ENCODE data around the gene YAP1. TPM values are rescaled to one million over a fixed set of nuclear protein-coding genes. Genes with fewer than 3 reads are reported as not detected.

The YAP1 gene
- total and polyA plus RNA-seq, 8 donors, result 22.0 to 400 (median 64.4) TPM

GRCh38 chr11:102079625-102080024 lies 30.6 kb upstream of the YAP1 start:
- intact Hi-C loops (cut with DNase I; ENCODE audit: low total_unique reads), result no loop called here
- H3K9me3 ChIP-seq, result no peaks in the 10 kb centered on the region
- no peak for DNase-seq
- H3K27me3 ChIP-seq, result no peaks in the 10 kb centered on the region
- no peak for TF ChIP-seq EP300 (IDR thresholded peaks at IDR 0.05)
- no peak for TF ChIP-seq POLR2A (IDR thresholded peaks at IDR 0.05)
- TF ChIP-seq CTCF (IDR thresholded peaks at IDR 0.05), result no peak
- TF ChIP-seq POLR2AphosphoS5 (IDR thresholded peaks at IDR 0.05), result no peak
- H3K36me3 ChIP-seq, result no peaks in the 10 kb centered on the region
- H3K27ac ChIP-seq, result no peak overlapping the region
- H3K4me3 ChIP-seq, result no peak overlapping the region
- H3K4me1 ChIP-seq, result no peaks in the 10 kb centered on the region

GRCh38 chr11:102081313-102081712 lies 28.9 kb upstream of the YAP1 start:
- DNase-seq, result no peak
- Histone ChIP-seq H3K4me1 (no peaks in the 10 kb centered on the region), H3K27ac (no peak overlapping the region), H3K4me3 (no peak overlapping the region), H3K36me3 (no peaks in the 10 kb centered on the region), H3K27me3 (no peaks in the 10 kb centered on the region), H3K9me3 (no peaks in the 10 kb centered on the region)
- intact Hi-C loops (cut with DNase I; ENCODE audit: low total_unique reads), result no loop called here
- no peak for TF ChIP-seq POLR2A (IDR thresholded peaks at IDR 0.05)
- TF ChIP-seq CTCF (IDR thresholded peaks at IDR 0.05), result no peak
- no peak for TF ChIP-seq EP300 (IDR thresholded peaks at IDR 0.05)
- TF ChIP-seq POLR2AphosphoS5 (IDR thresholded peaks at IDR 0.05), result no peak
- WGBS, 5 donors, result 88 to 93% (median 92%) methylated on average over 7 of the region's 7 CpGs

- Histone ChIP-seq H3K36me3 (no peaks in the 10 kb centered on the region), H3K27ac (no peak overlapping the region), H3K4me1 (no peaks in the 10 kb centered on the region), H3K27me3 (no peaks in the 10 kb centered on the region), H3K9me3 (no peaks in the 10 kb centered on the region), H3K4me3 (no peak overlapping the region)
- intact Hi-C loops (cut with DNase I; ENCODE audit: low total_unique reads), result no loop called here
- no peak for TF ChIP-seq EP300 (IDR thresholded peaks at IDR 0.05)
- no peak for TF ChIP-seq CTCF (IDR thresholded peaks at IDR 0.05)
- TF ChIP-seq POLR2A (IDR thresholded peaks at IDR 0.05), result no peak
- no peak for TF ChIP-seq POLR2AphosphoS5 (IDR thresholded peaks at IDR 0.05)
- DNase-seq, result no peak
- WGBS, 5 donors, result 76 to 91% (median 85%) methylated on average over 7 of the region's 7 CpGs
Measured at GRCh38 chr11:102085864-102086551, 24.2 kb upstream of the YAP1 start.

GRCh38 chr11:102097186-102097585 lies 13.1 kb upstream of the YAP1 start:
- no peak for TF ChIP-seq POLR2A (IDR thresholded peaks at IDR 0.05)
- no peak for TF ChIP-seq CTCF (IDR thresholded peaks at IDR 0.05)
- TF ChIP-seq POLR2AphosphoS5 (IDR thresholded peaks at IDR 0.05), result no peak
- no peak for TF ChIP-seq EP300 (IDR thresholded peaks at IDR 0.05)
- Histone ChIP-seq H3K4me1 (no peaks in the 10 kb centered on the region), H3K4me3 (no peak overlapping the region), H3K27ac (no peak overlapping the region), H3K36me3 (no peaks in the 10 kb centered on the region), H3K27me3 (no peaks in the 10 kb centered on the region), H3K9me3 (no peaks in the 10 kb centered on the region)
- intact Hi-C loops (cut with DNase I; ENCODE audit: low total_unique reads), result no loop called here
- 47 to 92% (median 77%) methylated on average over 1 of the region's 1 CpG for WGBS, 5 donors
- no peak for DNase-seq
